GM23338 (cell line): ENCODE measurements around the gene AUH. TPM values are rescaled to one million over a fixed set of nuclear protein-coding genes. Genes with fewer than 3 reads are reported as not detected.
A peak's percentile ranks its signal among the peaks of the same experiment; 100 is the strongest.

Experiments
- ATAC-seq: fragments of 200-7000 bp; cut with Tn5 transposase; 3 replicates; pipeline ENCODE4 v1.9.1; 2020
- DNase-seq: peaks from one replicate; pipeline ENCODE4 v3.0.0-alpha.2; 2015; ENCODE audit warnings: low spot score
- H2AFZ ChIP-seq: fragments of 200-600 bp; sonication (generic); 2 replicates; pipeline ENCODE4 v1.8.0; 2016; ENCODE audit warnings: antibody characterized with exemption, mild to moderate bottlenecking, moderate library complexity
- H3F3A ChIP-seq: fragments of 200-600 bp; sonication (generic); replicated peaks from 2 replicates; pipeline ENCODE4 v1.8.0; 2017; ENCODE audit warnings: antibody characterized with exemption, mixed run types, low read depth
- H3K27ac ChIP-seq: fragments of 200-600 bp; sonication (generic); 2 replicates; pipeline ENCODE4 v1.6.1; 2016; ENCODE audit warnings: low read depth
- H3K27me3 ChIP-seq: fragments of 200-600 bp; sonication (generic); 2 replicates; pipeline ENCODE4 v1.8.0; 2016; ENCODE audit warnings: mild to moderate bottlenecking, mixed run types, moderate library complexity; ENCODE audit not compliant: insufficient read depth
- H3K36me3 ChIP-seq: fragments of 200-600 bp; sonication (generic); 2 replicates; pipeline ENCODE4 v1.8.0; 2016; ENCODE audit warnings: mild to moderate bottlenecking; ENCODE audit not compliant: insufficient read depth
- H3K4me1 ChIP-seq: fragments of 200-600 bp; sonication (generic); 2 replicates; pipeline ENCODE4 v1.8.0; 2016; ENCODE audit warnings: mild to moderate bottlenecking, moderate library complexity; ENCODE audit not compliant: insufficient read depth
- H3K4me2 ChIP-seq: fragments of 200-600 bp; sonication (generic); 2 replicates; pipeline ENCODE4 v1.7.1; 2017; ENCODE audit warnings: mixed run types
- H3K4me3 ChIP-seq: fragments of 200-600 bp; sonication (generic); 2 replicates; pipeline ENCODE4 v1.6.1; 2016; ENCODE audit warnings: mixed run types
- H3K79me2 ChIP-seq: fragments of 200-600 bp; sonication (generic); replicated peaks from 2 replicates; pipeline ENCODE4 v1.8.0; 2017; ENCODE audit warnings: mild to moderate bottlenecking; ENCODE audit not compliant: insufficient read depth
- H3K9me2 ChIP-seq: fragments of 200-600 bp; sonication (generic); 2 replicates; pipeline ENCODE4 v1.8.0; 2017; ENCODE audit not compliant: insufficient read depth
- H4K20me1 ChIP-seq: fragments of 200-600 bp; sonication (generic); replicated peaks from 2 replicates; pipeline ENCODE4 v1.8.0; 2017; ENCODE audit warnings: mild to moderate bottlenecking; ENCODE audit not compliant: insufficient read depth
- H3K27ac Mint-ChIP-seq: 2 replicates; pipeline ENCODE4 v1.8.0; 2020; ENCODE audit warnings: inconsistent platforms, mild to moderate bottlenecking, moderate library complexity, mixed read lengths
- H3K27me3 Mint-ChIP-seq: 3 replicates; pipeline ENCODE4 v1.8.0; 2022; ENCODE audit warnings: low read depth, mild to moderate bottlenecking, moderate library complexity, mixed read lengths, inconsistent platforms; ENCODE audit not compliant: insufficient read depth, poor library complexity
- H3K36me3 Mint-ChIP-seq: 3 replicates; pipeline ENCODE4 v1.8.0; 2021; ENCODE audit warnings: low read depth, mild to moderate bottlenecking, inconsistent platforms, moderate library complexity, mixed read lengths
- H3K4me1 Mint-ChIP-seq: 3 replicates; pipeline ENCODE4 v1.8.0; 2020; ENCODE audit warnings: mild to moderate bottlenecking, inconsistent platforms, mixed read lengths
- H3K4me3 Mint-ChIP-seq: 3 replicates; pipeline ENCODE4 v1.8.0; 2021; ENCODE audit warnings: moderate library complexity, mild to moderate bottlenecking, inconsistent platforms, mixed read lengths
- H3K9me3 Mint-ChIP-seq: 3 replicates; pipeline ENCODE4 v1.8.0; 2020; ENCODE audit warnings: moderate library complexity, mild to moderate bottlenecking, inconsistent platforms, mixed read lengths
- CTCF ChIP-seq, 2 experiments: fragments of 200-600 bp in 1 of 2; sonication (generic) in 1 of 2; conservative IDR thresholded peaks; 2 replicates each; pipeline versions ENCODE4 v1.5.1 to v1.6.1; 2016 to 2017; ENCODE audit warnings: antibody characterized with exemption in 2 of 2, low read depth in 2 of 2, mild to moderate bottlenecking in 2 of 2, moderate library complexity in 1 of 2
- ETS1 ChIP-seq: IDR thresholded peaks from 2 replicates; pipeline ENCODE4 v1.6.1; 2016; ENCODE audit warnings: antibody characterized with exemption
- EZH2 ChIP-seq: fragments of 200-600 bp; sonication (generic); IDR thresholded peaks from one replicate; pipeline ENCODE4 v1.8.0; 2017; ENCODE audit warnings: antibody characterized with exemption, mild to moderate bottlenecking, low read depth; ENCODE audit not compliant: unreplicated experiment
- EZH2phosphoT487 ChIP-seq: fragments of 200-600 bp; sonication (generic); IDR thresholded peaks from one replicate; pipeline ENCODE4 v1.8.1; 2018; ENCODE audit warnings: antibody characterized with exemption; ENCODE audit not compliant: unreplicated experiment
- JUNB ChIP-seq: IDR thresholded peaks from one replicate; pipeline ENCODE4 v1.6.1; 2016; ENCODE audit warnings: antibody characterized with exemption; ENCODE audit not compliant: unreplicated experiment
- NANOG ChIP-seq: IDR thresholded peaks from 2 replicates; pipeline ENCODE4 v1.6.1; 2016; ENCODE audit warnings: antibody characterized with exemption, borderline replicate concordance
- POLR2AphosphoS5 ChIP-seq: IDR thresholded peaks from 2 replicates; pipeline ENCODE4 v1.6.1; 2016; ENCODE audit warnings: antibody characterized with exemption, low read depth
- REST ChIP-seq: IDR thresholded peaks from one replicate; pipeline ENCODE4 v1.6.1; 2018; ENCODE audit warnings: antibody characterized with exemption; ENCODE audit not compliant: unreplicated experiment
- STAT1 ChIP-seq: IDR thresholded peaks from one replicate; pipeline ENCODE4 v1.6.1; 2016; ENCODE audit warnings: antibody characterized with exemption; ENCODE audit not compliant: unreplicated experiment
- ZNF331 ChIP-seq: fragments of 250-450 bp; sonication (Bioruptor Pico); IDR thresholded peaks from 2 replicates; pipeline ENCODE4 v1.5.0; 2020; ENCODE audit warnings: low read depth, mild to moderate bottlenecking, moderate library complexity
- polyA plus RNA-seq: library from polyadenylated mRNA; unstranded; fragments of >200 nt; fragmentation: Nextera tagmentation; extraction: Ambion mirVana; gene quantifications from 2 replicates; pipeline ENCODE4 v1.2.1, GENCODE V29; 2016
- total RNA-seq: library from RNA; depleted of rRNA; stranded (reverse); fragments of >200 nt; shearing (Covaris generic); gene quantifications from 2 replicates; pipeline ENCODE4 v1.2.3, GENCODE V29; 2014

The AUH gene
- total and polyA plus RNA-seq, 2 experiments from 2014 or later = 28.8 to 34.2 TPM

- H3K27ac Mint-ChIP-seq = peak overlapping the region; percentile 49; the same call in 1 of the 2 replicates
- Histone ChIP-seq H3K9me2 (no peaks in the 10 kb centered on the region), H3K27ac (no peak overlapping the region)
These were observed 12.6 kb downstream of the AUH start for GRCh38 chr9:91349115-91349555.

More at GRCh38 chr9:91349115-91349555, 12.6 kb downstream of the AUH start:
- Mint-ChIP-seq H3K9me3 (no peaks in the 10 kb centered on the region), H3K36me3 (peaks cover 28% of the 10 kb centered on the region), H3K4me3 (no peak overlapping the region), H3K4me1 (peaks cover 40% of the 10 kb centered on the region), H3K27me3 (peaks cover 2% of the 10 kb centered on the region)
- no peak for DNase-seq
- Histone ChIP-seq H3K79me2 (peaks cover 80% of the 10 kb centered on the region), H2AFZ (no peak overlapping the region), H3F3A (no peaks in the 10 kb centered on the region), H3K27me3 (no peaks in the 10 kb centered on the region), H4K20me1 (peaks cover 6% of the 10 kb centered on the region), H3K4me3 (no peak overlapping the region), H3K4me2 (no peak overlapping the region), H3K36me3 (no peaks in the 10 kb centered on the region), H3K4me1 (peaks cover 31% of the 10 kb centered on the region)
- no peak for ATAC-seq
- TF ChIP-seq REST (no peak), NANOG (no peak), ETS1 (no peak), CTCF (conservative IDR thresholded peaks at IDR 0.05; ENCODE audit: low read depth in 2 of 2) (no peak), ZNF331 (CRISPR knock-in tag) (no peak), STAT1 (no peak), EZH2phosphoT487 (no peak), EZH2 (no peak), JUNB (no peak), POLR2AphosphoS5 (no peak)
